ENCODE measurements around the gene FBXL7.

- no peak for TF ChIP-seq CTCF (IDR thresholded peaks at IDR 0.05)
- TF ChIP-seq POLR2A (IDR thresholded peaks at IDR 0.05) = no peak
These were observed 401.2 kb downstream of the FBXL7 start for GRCh38 chr5:15901151-15901550.

Measured in right lobe of liver (tissue), 4 donors.